Head of caudate nucleus (tissue), 42 donors: Measurements from ENCODE around the gene KAZALD1.

Source experiments
- DNase-seq, 42 donors: peaks; one replicate each; pipeline versions ENCODE4 v3.0.0 to v3.0.0-alpha.2; 2020 to 2021; ENCODE audit warnings: mixed read lengths in 7 of 42
- intact Hi-C: fragments of 100-400 bp; cut with DNase I; formaldehyde crosslinking; loops from one replicate; pipeline ENCODE4 v1.15.0; 2022

KAZALD1 gene

DNA sequence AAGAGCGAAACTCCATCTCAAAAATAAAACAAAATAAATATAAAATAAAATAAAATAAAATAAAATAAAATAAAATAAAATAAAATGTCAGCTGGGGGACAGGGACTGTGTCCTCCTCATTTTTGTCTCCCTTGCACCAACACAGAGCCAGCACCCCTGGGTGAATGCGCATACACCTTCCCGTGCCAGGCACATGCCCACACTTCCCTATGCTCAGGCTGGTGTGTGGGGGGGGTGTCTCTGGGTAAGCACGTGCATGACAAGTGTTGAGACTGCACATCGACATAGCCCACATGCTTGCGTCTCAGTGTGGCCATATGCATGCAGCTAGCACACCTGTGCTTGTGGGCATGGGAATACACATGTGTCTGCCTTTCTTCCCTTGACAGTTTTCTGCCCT lies 44.6 kb downstream of the KAZALD1 start:
- intact Hi-C loops: no loop called here
- DNase-seq: no peak

GRCh38 chr10:101107771-101108170 lies 46.0 kb downstream of the KAZALD1 start:
- intact Hi-C loops: no loop called here
- no peak for DNase-seq

DNA sequence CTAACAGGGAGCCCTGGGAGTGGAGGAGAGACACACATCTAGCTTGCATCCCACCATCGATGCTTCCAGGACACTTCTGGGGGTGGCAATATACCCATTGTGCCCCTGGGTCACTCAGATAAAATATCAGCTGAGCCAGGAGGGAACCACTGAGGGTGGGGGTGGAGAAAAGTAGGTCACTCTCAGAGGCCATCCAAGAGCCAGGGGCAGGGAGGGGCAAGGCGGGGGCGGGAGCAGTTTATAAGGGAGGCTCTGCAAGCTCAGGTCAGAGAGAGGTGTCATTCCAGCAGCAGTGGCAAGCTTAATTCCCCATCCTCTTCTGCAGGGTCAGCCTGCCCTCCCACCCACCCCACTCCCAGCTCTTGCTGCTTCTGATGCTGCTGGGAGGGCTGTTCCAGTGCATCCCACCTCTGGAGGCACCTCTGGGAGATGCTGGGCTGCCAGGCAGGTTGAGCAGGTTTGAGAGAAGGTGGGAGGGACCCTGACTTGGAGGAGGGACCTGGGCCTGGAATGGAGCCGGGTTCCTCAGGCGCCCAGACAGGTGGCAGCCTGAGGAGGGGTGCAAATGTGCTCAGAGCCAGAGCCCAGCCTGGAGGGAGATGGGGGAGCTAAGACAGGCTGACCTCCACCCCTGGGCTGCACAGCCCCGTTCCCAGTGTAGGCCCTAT lies 49.2 kb downstream of the KAZALD1 start:
- intact Hi-C loops: no loop called here
- no peak for DNase-seq

DNA sequence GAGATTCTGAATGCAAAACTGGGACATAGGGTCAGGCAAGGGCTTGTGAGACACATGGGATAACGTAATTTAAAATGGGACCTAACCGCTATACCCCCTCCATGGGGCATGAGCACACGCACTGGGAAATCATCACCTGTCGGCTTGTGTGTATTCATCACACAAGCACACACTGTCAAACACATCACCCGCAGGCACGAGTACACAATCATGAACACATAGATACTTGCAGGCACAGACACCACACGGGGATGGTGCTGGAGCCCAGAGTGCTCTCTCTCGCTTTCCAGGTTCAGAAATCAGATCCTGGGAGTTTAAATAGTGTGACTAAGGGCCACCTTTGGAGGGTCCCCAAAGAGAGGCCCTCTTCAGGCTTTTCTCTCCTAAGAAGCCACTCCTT lies 49.8 kb downstream of the KAZALD1 start:
- DNase-seq: no peak
- intact Hi-C loops: no loop called here

DNA sequence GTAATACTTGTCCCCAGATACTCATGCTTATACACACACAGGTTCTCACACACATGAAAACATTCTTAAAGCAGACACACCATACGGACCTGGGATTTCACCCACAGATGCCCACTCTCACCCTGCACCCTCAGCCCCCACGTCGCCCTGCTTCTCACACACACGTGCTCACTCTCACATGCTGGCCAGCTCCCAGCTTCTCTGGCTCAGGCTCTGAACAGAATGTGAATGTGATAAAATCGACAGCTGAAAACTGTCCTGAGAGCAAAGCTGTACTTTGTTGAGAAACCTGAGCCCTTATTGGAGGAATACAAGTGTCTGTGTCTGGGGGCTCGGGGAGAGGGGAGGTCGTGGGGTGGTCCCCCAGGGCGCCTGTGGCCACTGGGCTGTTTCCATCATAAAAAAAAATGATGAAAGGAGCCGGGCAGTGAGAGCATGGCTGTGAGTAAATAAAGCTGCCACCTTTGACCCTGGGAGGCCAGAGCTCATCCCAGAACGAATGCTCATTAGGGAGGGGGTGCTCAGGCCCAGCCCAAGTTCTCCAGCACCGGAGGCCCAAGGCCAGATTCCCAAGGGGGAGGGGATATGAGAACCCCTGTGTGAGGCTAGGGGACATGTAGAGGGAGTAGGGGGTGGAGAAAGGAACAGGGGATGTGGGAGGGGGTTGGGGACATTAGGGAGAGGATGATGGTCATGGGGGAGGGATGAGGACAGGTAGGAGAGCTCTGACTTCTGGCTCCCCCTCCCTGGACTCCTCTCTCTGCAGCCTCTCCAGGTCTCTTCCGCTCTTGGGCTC lies 51.2 kb downstream of the KAZALD1 start:
- intact Hi-C loops: no loop called here
- no peak for DNase-seq

DNA sequence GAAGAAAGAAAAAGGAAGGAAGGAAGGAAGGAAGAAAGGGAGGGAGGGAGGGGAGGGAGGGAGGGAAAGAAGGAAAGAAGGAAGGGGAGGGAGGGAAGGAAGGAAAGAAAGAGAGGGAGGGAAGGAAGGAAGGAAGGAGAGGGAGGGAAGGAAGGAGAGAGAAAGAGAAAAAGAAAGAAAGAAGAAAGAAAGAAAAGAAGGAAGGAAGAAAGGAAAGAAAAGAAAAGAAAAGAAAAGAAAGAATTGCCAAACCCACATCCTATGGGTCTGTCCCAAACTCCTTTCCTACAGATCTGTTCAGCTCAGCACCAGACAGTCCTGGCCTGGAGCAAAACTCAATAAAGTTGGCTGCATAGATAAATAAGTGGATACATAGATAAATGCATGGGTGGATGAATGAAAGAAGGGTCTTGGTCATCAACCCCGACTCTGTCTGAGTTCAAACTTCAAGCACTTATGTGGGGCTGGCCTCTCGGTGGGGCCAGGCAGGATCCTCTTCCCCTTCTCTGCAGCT lies 52.2 kb downstream of the KAZALD1 start:
- intact Hi-C loops: no loop called here
- DNase-seq: no peak

- no peak for DNase-seq
These were observed 52.9 kb downstream of the KAZALD1 start for GRCh38 chr10:101114646-101115045.

More at GRCh38 chr10:101114646-101115045, 52.9 kb downstream of the KAZALD1 start:
- intact Hi-C loops: no loop called here
